ENCODE measurements around the gene CARMIL1.

The CARMIL1 gene

GRCh38 chr6:25413207-25413905 is 134.2 kb downstream of the CARMIL1 start:
- Histone ChIP-seq H3K4me1 (ENCODE audit: low read length) (peaks cover 6% of the 10 kb centered on the region; the same call in 1 of the 2 replicates), H3K79me2 (ENCODE audit: low read length) (no peaks in the 10 kb centered on the region), H3K36me3 (replicated peaks; ENCODE audit: low read depth, low read length) (no peaks in the 10 kb centered on the region), H3K9ac (ENCODE audit: low read length) (no peak overlapping the region), H3K27me3 (ENCODE audit: low read depth, low read length) (peaks cover 9% of the 10 kb centered on the region; the same call in 1 of the 2 replicates), H3K4me3 (ENCODE audit: low read length) (no peak overlapping the region), H4K20me1 (ENCODE audit: insufficient read depth, low read length) (no peaks in the 10 kb centered on the region), H3K27ac (ENCODE audit: low read length) (no peak overlapping the region), H3K4me2 (ENCODE audit: low read length) (no peak overlapping the region), H3K9me3 (ENCODE audit: insufficient read depth, low read length) (no peaks in the 10 kb centered on the region), H2AFZ (ENCODE audit: low read depth, low read length) (no peak overlapping the region)
- TF ChIP-seq CTCF (IDR thresholded peaks at IDR 0.05; ENCODE audit: low read depth, low read length) (no peak), EZH2phosphoT487 (IDR thresholded peaks at IDR 0.05; ENCODE audit: low read depth) (no peak)

- Histone ChIP-seq H3K4me2 (ENCODE audit: low read length) (no peak overlapping the region), H3K4me1 (ENCODE audit: low read length) (peaks cover 6% of the 10 kb centered on the region; the same call in 1 of the 2 replicates), H4K20me1 (ENCODE audit: insufficient read depth, low read length) (no peaks in the 10 kb centered on the region)
These were observed 135.0 kb downstream of the CARMIL1 start for GRCh38 chr6:25414168-25414567.

GRCh38 chr6:25414755-25415154 is 135.6 kb downstream of the CARMIL1 start:
- H3K4me3 ChIP-seq (ENCODE audit: low read length): no peak overlapping the region
- H3K4me1 ChIP-seq (ENCODE audit: low read length): peaks cover 6% of the 10 kb centered on the region; the same call in 1 of the 2 replicates
- H3K4me2 ChIP-seq (ENCODE audit: low read length): no peak overlapping the region
- no peaks in the 10 kb centered on the region for H4K20me1 ChIP-seq (ENCODE audit: insufficient read depth, low read length)
- no peaks in the 10 kb centered on the region for H3K79me2 ChIP-seq (ENCODE audit: low read length)
- no peak overlapping the region for H2AFZ ChIP-seq (ENCODE audit: low read depth, low read length)
- H3K9me3 ChIP-seq (ENCODE audit: insufficient read depth, low read length): no peaks in the 10 kb centered on the region
- no peaks in the 10 kb centered on the region for H3K36me3 ChIP-seq (replicated peaks; ENCODE audit: low read depth, low read length)
- H3K27me3 ChIP-seq (ENCODE audit: low read depth, low read length): peaks cover 9% of the 10 kb centered on the region; the same call in 1 of the 2 replicates
- TF ChIP-seq CTCF (IDR thresholded peaks at IDR 0.05; ENCODE audit: low read depth, low read length): no peak
- no peak for TF ChIP-seq EZH2phosphoT487 (IDR thresholded peaks at IDR 0.05; ENCODE audit: low read depth)
- no peak overlapping the region for H3K27ac ChIP-seq (ENCODE audit: low read length)
- no peak overlapping the region for H3K9ac ChIP-seq (ENCODE audit: low read length)

More at GRCh38 chr6:25414168-25414567, 135.0 kb downstream of the CARMIL1 start:
- no peaks in the 10 kb centered on the region for H3K79me2 ChIP-seq (ENCODE audit: low read length)
- H3K4me3 ChIP-seq (ENCODE audit: low read length): no peak overlapping the region
- H2AFZ ChIP-seq (ENCODE audit: low read depth, low read length): no peak overlapping the region
- no peak overlapping the region for H3K9ac ChIP-seq (ENCODE audit: low read length)
- H3K36me3 ChIP-seq (replicated peaks; ENCODE audit: low read depth, low read length): no peaks in the 10 kb centered on the region
- H3K27ac ChIP-seq (ENCODE audit: low read length): no peak overlapping the region
- H3K9me3 ChIP-seq (ENCODE audit: insufficient read depth, low read length): no peaks in the 10 kb centered on the region
- TF ChIP-seq CTCF (IDR thresholded peaks at IDR 0.05; ENCODE audit: low read depth, low read length) (no peak), EZH2phosphoT487 (IDR thresholded peaks at IDR 0.05; ENCODE audit: low read depth) (no peak)
- peaks cover 9% of the 10 kb centered on the region; the same call in 1 of the 2 replicates for H3K27me3 ChIP-seq (ENCODE audit: low read depth, low read length)

GRCh38 chr6:25415274-25415673 is 136.1 kb downstream of the CARMIL1 start:
- peaks cover 6% of the 10 kb centered on the region; the same call in 1 of the 2 replicates for H3K4me1 ChIP-seq (ENCODE audit: low read length)
- no peaks in the 10 kb centered on the region for H4K20me1 ChIP-seq (ENCODE audit: insufficient read depth, low read length)
- H3K9ac ChIP-seq (ENCODE audit: low read length): no peak overlapping the region
- H3K27me3 ChIP-seq (ENCODE audit: low read depth, low read length): peaks cover 9% of the 10 kb centered on the region; the same call in 1 of the 2 replicates
- H3K79me2 ChIP-seq (ENCODE audit: low read length): no peaks in the 10 kb centered on the region
- H3K4me3 ChIP-seq (ENCODE audit: low read length): no peak overlapping the region
- no peak overlapping the region for H3K4me2 ChIP-seq (ENCODE audit: low read length)
- TF ChIP-seq CTCF (IDR thresholded peaks at IDR 0.05; ENCODE audit: low read depth, low read length) (no peak), EZH2phosphoT487 (IDR thresholded peaks at IDR 0.05; ENCODE audit: low read depth) (no peak)
- H3K9me3 ChIP-seq (ENCODE audit: insufficient read depth, low read length): no peaks in the 10 kb centered on the region
- no peak overlapping the region for H3K27ac ChIP-seq (ENCODE audit: low read length)
- no peak overlapping the region for H2AFZ ChIP-seq (ENCODE audit: low read depth, low read length)
- H3K36me3 ChIP-seq (replicated peaks; ENCODE audit: low read depth, low read length): no peaks in the 10 kb centered on the region
